Psoas muscle (tissue), 8 donors: ENCODE measurements around the gene CCN2. TPM values are rescaled to one million over a fixed set of nuclear protein-coding genes. Genes with fewer than 3 reads are reported as not detected.

Experiments used
- ATAC-seq, 4 donors: fragments of 200-7000 bp; cut with Tn5 transposase; one replicate each; pipeline ENCODE4 v1.9.1; 2020; ENCODE audit warnings: moderate library complexity in 3 of 4, mild to moderate bottlenecking in 2 of 4
- DNase-seq, 2 donors: peaks; one replicate each; pipeline ENCODE4 v3.0.0-alpha.2; 2020
- H3K27ac ChIP-seq: fragments of 200-600 bp; one replicate; pipeline ENCODE4 v1.8.0; 2022
- H3K27me3 ChIP-seq, 3 donors: fragments of 200-600 bp in 1 of 3; one replicate each; pipeline versions ENCODE4 v1.6.1 to v1.8.0; 2013 to 2022; ENCODE audit warnings: low read length in 2 of 3, mild to moderate bottlenecking in 2 of 3, moderate library complexity in 1 of 3; ENCODE audit not compliant: insufficient read depth in 3 of 3
- H3K36me3 ChIP-seq, 2 donors: fragments of 200-600 bp in 1 of 2; one replicate each; pipeline versions ENCODE4 v1.6.1 to v1.8.0; 2013 to 2022; ENCODE audit warnings: low read depth in 1 of 2, mild to moderate bottlenecking in 1 of 2, moderate library complexity in 1 of 2; ENCODE audit not compliant: insufficient read depth in 1 of 2
- H3K4me1 ChIP-seq: fragments of 200-600 bp; one replicate; pipeline ENCODE4 v1.8.0; 2022
- H3K4me3 ChIP-seq: fragments of 200-600 bp; one replicate; pipeline ENCODE4 v1.8.0; 2022; ENCODE audit warnings: mild to moderate bottlenecking
- H3K9me3 ChIP-seq: fragments of 200-600 bp; one replicate; pipeline ENCODE4 v1.8.0; 2022
- WGBS, 3 donors: extraction: QIAGEN DNeasy Blood & Tissue Kit; methylation state at CpG; one replicate each; pipeline versions ENCODE4 v1.1.6 to v1.1.7; 2013; 5-methylcytosine and 5-hydroxymethylcytosine counted together
- intact Hi-C, 2 donors: fragments of 100-400 bp; cut with DNase I; formaldehyde crosslinking; loops; one replicate each; pipeline versions ENCODE4 v1.11.0 to v1.14.2; 2022
- polyA plus RNA-seq, 3 donors: library from polyadenylated mRNA; stranded (reverse); fragments of 200-250 nt; gene quantifications; one replicate each; pipeline ENCODE4 v1.2.3, GENCODE V29; 2013
- total RNA-seq, 4 donors: library from RNA; stranded (reverse); fragmentation: NEBNext Ultra II Directional in 2 of 4; extraction: Animal tissue kit (Norgen Biotek cat#: 25700) in 2 of 4; gene quantifications; one replicate each; pipeline versions ENCODE4 v1.2.1 to v1.2.4, GENCODE V29; 2021 to 2023
- TF ChIP-seq, protein P1 (sequence below): fragments of 200-600 bp; IDR thresholded peaks from one replicate; pipeline ENCODE4 v1.8.0; 2022; ENCODE audit warnings: antibody characterized with exemption
- donor health status: healthy with polysubstance abuse.
- donor health status: DM: no; HTN: no; CAD: no; lungs with moderate emphysema.
- donor health status: Bipolar disorder and iron deficiency.
- donor health status: healthy.
- donor health status: DM: yes; HTN: yes; CAD: no.
- donor health status: DM: no; HTN: no; CAD: no.
- donor health status: DM: no; HTN: no; CAD: no.
- donor health status: DM: yes; HTN: yes; CAD: no.

Gene CCN2
- total and polyA plus RNA-seq, 7 donors, result 4.1 to 25.0 (median 14.3) TPM

DNA sequence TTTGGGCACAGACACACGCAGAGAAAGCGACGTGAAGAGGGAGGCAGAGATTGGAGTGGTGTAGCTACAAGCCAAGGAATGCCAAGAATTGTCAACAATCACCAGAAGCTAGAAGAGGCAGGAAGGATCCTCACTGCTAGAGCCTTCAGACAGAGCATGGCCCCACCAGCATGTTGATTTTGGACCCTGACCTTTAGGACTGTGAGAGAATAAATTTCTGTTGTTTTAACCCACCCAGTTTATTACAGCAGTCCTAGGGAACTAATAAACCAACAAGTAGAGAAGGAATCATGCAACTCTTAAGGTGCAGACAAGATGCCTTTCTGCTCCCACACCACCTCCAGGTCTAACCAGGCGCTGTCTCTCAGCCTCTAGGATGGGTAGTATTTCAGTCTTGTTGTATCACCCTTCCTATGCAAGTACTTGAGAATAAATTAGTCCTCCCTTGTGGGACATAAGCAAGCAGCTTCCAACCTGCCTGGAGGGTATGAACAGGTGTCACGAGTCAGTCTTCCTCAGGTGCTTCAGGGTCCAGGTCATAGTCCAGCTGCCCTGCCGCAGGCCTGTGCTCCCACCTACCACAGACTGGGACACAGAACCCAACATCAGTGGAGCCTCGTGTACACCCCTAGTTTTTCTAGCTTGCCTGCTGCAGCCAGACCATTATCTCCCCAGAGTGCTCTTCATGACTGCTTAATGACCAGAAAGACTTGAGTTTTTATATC, 46.4 kb upstream of the CCN2 start:
- no peaks in the 10 kb centered on the region for H3K27me3 ChIP-seq
- DNase-seq (no peak), ATAC-seq (no peak)
- intact Hi-C loops, result no loop called here
- H3K4me3 ChIP-seq, result no peak overlapping the region
- H3K4me1 ChIP-seq, result no peaks in the 10 kb centered on the region
- no peaks in the 10 kb centered on the region for H3K36me3 ChIP-seq
- TF ChIP-seq, protein P1, sequence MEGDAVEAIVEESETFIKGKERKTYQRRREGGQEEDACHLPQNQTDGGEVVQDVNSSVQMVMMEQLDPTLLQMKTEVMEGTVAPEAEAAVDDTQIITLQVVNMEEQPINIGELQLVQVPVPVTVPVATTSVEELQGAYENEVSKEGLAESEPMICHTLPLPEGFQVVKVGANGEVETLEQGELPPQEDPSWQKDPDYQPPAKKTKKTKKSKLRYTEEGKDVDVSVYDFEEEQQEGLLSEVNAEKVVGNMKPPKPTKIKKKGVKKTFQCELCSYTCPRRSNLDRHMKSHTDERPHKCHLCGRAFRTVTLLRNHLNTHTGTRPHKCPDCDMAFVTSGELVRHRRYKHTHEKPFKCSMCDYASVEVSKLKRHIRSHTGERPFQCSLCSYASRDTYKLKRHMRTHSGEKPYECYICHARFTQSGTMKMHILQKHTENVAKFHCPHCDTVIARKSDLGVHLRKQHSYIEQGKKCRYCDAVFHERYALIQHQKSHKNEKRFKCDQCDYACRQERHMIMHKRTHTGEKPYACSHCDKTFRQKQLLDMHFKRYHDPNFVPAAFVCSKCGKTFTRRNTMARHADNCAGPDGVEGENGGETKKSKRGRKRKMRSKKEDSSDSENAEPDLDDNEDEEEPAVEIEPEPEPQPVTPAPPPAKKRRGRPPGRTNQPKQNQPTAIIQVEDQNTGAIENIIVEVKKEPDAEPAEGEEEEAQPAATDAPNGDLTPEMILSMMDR, result no peak
- no peaks in the 10 kb centered on the region for H3K9me3 ChIP-seq
- WGBS, 3 donors, result 85 to 96% (median 89%) methylated on average over 7 of the region's 7 CpGs
- no peak overlapping the region for H3K27ac ChIP-seq

DNA sequence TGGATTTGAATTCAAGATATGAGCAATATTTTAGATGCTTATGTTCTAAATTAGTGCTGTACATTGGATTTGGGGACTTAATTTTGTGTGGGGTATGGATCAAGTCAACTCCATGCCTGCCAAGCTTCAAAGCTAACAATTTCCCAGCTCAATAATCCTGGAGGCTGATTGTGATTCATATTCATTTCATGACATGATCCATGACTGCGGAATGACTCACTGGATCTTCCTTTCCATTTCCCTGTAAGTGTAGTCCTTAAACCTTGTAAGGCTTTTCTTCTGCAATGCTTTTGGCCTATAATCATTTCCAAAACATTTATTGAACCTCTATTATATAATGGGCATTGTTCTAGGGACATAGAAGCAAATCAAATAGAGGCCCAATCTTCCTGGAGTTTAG, 44.7 kb upstream of the CCN2 start:
- TF ChIP-seq, protein P1, result no peak
- no peak for DNase-seq
- intact Hi-C loops, result no loop called here
- H3K36me3 ChIP-seq, result no peaks in the 10 kb centered on the region
- no peak overlapping the region for H3K27ac ChIP-seq
- ATAC-seq, result no peak
- H3K27me3 ChIP-seq, result no peaks in the 10 kb centered on the region
- H3K4me1 ChIP-seq, result no peaks in the 10 kb centered on the region
- H3K9me3 ChIP-seq, result no peaks in the 10 kb centered on the region
- WGBS, 3 donors, result 38 to 100% (median 96%) methylated on average over 1 of the region's 1 CpG
- no peak overlapping the region for H3K4me3 ChIP-seq

DNA sequence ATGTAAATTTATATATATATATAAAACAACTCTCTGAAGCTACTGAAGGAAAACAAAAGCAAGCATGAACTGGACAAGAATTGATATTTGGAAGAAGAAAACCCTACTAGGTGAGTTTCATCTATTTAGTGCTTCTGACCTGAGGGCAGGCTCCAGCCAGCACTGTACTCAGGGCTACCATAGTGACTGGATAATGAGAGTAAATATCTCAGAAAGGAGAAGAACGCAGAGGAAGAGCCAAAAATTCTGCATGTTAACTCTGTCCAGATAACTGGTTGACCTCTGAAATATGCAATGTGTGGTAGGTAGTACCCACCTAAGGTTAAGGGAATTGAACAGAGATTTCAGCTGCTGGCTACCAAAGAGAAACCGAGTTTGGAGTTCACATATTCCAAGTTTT, 41.4 kb upstream of the CCN2 start:
- TF ChIP-seq, protein P1, result no peak
- 46 to 90% (median 48%) methylated on average over 2 of the region's 2 CpGs for WGBS, 3 donors
- no peaks in the 10 kb centered on the region for H3K9me3 ChIP-seq
- no peaks in the 10 kb centered on the region for H3K4me1 ChIP-seq
- no peak overlapping the region for H3K4me3 ChIP-seq
- H3K36me3 ChIP-seq, result no peaks in the 10 kb centered on the region
- H3K27me3 ChIP-seq, result no peaks in the 10 kb centered on the region
- no peak overlapping the region for H3K27ac ChIP-seq
- intact Hi-C loops, result no loop called here
- ATAC-seq, result no peak
- DNase-seq, result no peak

DNA sequence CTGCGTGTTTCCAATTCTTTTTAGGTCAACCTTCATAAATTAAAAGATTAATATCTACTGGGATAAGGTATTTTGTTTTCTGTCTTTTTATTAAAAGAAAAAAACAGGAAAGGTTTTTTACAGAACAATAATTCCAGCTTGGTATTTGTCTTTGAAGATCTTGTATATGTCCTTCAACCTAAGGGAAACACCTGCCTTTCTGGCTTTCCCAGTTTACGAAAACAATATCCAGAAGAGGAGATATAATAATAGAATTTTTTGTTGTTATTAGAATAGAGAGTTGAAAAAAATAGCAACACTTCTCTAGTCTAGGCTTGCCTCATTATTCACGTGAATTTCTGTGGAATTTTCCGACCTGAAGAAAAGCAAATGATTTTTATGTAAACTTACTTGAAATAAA, 37.9 kb upstream of the CCN2 start:
- 77 to 88% (median 81%) methylated on average over 4 of the region's 4 CpGs for WGBS, 3 donors

More for the DNA sequence above, 37.9 kb upstream of the CCN2 start:
- no peak overlapping the region for H3K4me3 ChIP-seq
- DNase-seq, result no peak
- no peaks in the 10 kb centered on the region for H3K36me3 ChIP-seq
- intact Hi-C loops, result no loop called here
- H3K4me1 ChIP-seq, result no peaks in the 10 kb centered on the region
- H3K27me3 ChIP-seq, result no peaks in the 10 kb centered on the region
- TF ChIP-seq, protein P1, result no peak
- ATAC-seq, result no peak
- H3K9me3 ChIP-seq, result no peaks in the 10 kb centered on the region
- no peak overlapping the region for H3K27ac ChIP-seq
